Natural killer cell treated with Interleukin-12 subunit alpha and Interleukin-12 subunit beta and Interleukin-15 and Interleukin-18, amount 100 ng/mL, for 72 hours (primary cell): ENCODE data around the gene HERC5. TPM values are rescaled to one million over a fixed set of nuclear protein-coding genes. Genes with fewer than 3 reads are reported as not detected.
"Not testable (repeated sequence)": the region's sequence is repeated elsewhere in the genome, so short reads cannot be mapped to it uniquely, and the experiment has no call there.

Experiments used
- ATAC-seq, 2 donors: fragments of 150-1000 bp; cut with Tn5 transposase in 1 of 2; sonication (Bioruptor Pico), chemical (Tn5 transposase) in 1 of 2; 2 replicates each; pipeline ENCODE4 v1.10.0; 2021
- DNase-seq: peaks from one replicate; pipeline ENCODE4 v3.0.0; 2022; ENCODE audit warnings: low spot score
- H3K27ac Mint-ChIP-seq, 2 donors: 1 replicate in 1 of 2; 2 replicates in 1 of 2; pipeline ENCODE4 v1.8.0; 2022; ENCODE audit warnings: mixed read lengths in 2 of 2, mild to moderate bottlenecking in 1 of 2, moderate library complexity in 1 of 2
- H3K27me3 Mint-ChIP-seq, 2 donors: 1 replicate in 1 of 2; 2 replicates in 1 of 2; pipeline ENCODE4 v1.8.0; 2022; ENCODE audit warnings: mixed read lengths in 2 of 2
- H3K36me3 Mint-ChIP-seq: one replicate; pipeline ENCODE4 v1.8.0; 2022; ENCODE audit warnings: mixed read lengths
- H3K4me1 Mint-ChIP-seq, 2 donors: 1 replicate in 1 of 2; 2 replicates in 1 of 2; pipeline ENCODE4 v1.8.0; 2022; ENCODE audit warnings: low read depth in 2 of 2, mixed read lengths in 2 of 2, mild to moderate bottlenecking in 1 of 2
- H3K4me3 Mint-ChIP-seq: one replicate; pipeline ENCODE4 v1.8.0; 2022; ENCODE audit warnings: mixed read lengths
- H3K9me3 Mint-ChIP-seq: 2 replicates; pipeline ENCODE4 v1.8.0; 2022; ENCODE audit warnings: mixed read lengths
- total RNA-seq, 2 donors: library from RNA; stranded (reverse); gene quantifications; one replicate each; pipeline ENCODE4 v1.2.3, GENCODE V29; 2022

HERC5 gene
- total RNA-seq, 2 donors from 2014 or later = 5.8 to 6.4 TPM

GRCh38 chr4:88539322-88540068 is 82.6 kb downstream of the HERC5 start:
- H3K4me3 Mint-ChIP-seq = not testable (repeated sequence)

GRCh38 chr4:88549815-88550214 is 92.9 kb downstream of the HERC5 start:
- Mint-ChIP-seq H3K9me3 (no peaks in the 10 kb centered on the region), H3K36me3 (no peaks in the 10 kb centered on the region), H3K27ac (no peak overlapping the region), H3K4me1 (no peaks in the 10 kb centered on the region), H3K4me3 (no peak overlapping the region), H3K27me3 (peaks cover 10 to 12% of the 10 kb centered on the region in 2 donors)
- no peak for ATAC-seq
- no peak for DNase-seq

More at GRCh38 chr4:88539322-88540068, 82.6 kb downstream of the HERC5 start:
- H3K27ac Mint-ChIP-seq, H3K36me3 Mint-ChIP-seq, H3K9me3 Mint-ChIP-seq, H3K4me1 Mint-ChIP-seq, ATAC-seq: not testable (repeated sequence)
- DNase-seq = peak; percentile 76
- H3K27me3 Mint-ChIP-seq = peaks cover 12 to 26% of the 10 kb centered on the region in 2 donors

Other genes starting within 250 kb of the HERC5 start
- gene PPM1K, start 172.6 kb upstream of the HERC5 start, total RNA-seq = 10 to 100 TPM; 67.1 to 83.9 TPM
- gene HERC6, start 78.3 kb upstream of the HERC5 start, total RNA-seq = 10 to 100 TPM in 1 of 2 donors, 1 to 10 TPM in 1; 8.0 to 10.9 TPM
- gene PYURF, start 66.7 kb downstream of the HERC5 start, total RNA-seq = 10 to 100 TPM; 31.3 to 46.3 TPM
- gene HERC3, start 135.4 kb downstream of the HERC5 start, total RNA-seq = 10 to 100 TPM; 27.9 to 49.6 TPM
- gene NAP1L5, start 240.7 kb downstream of the HERC5 start, total RNA-seq = 1 to 10 TPM; 4.6 to 7.5 TPM